ENCODE data around the gene COL6A2.

GRCh38 chr21:46065914-46066551 is 31.9 kb upstream of the COL6A2 start:
- no peak for TF ChIP-seq GATA2 (IDR thresholded peaks at IDR 0.05; ENCODE audit: low read depth, low read length)
- no peak for TF ChIP-seq GATA3 (IDR thresholded peaks at IDR 0.05; ENCODE audit: low read depth, low read length)

Measured in SH-SY5Y (cell line).